PC-3 (cell line): ENCODE measurements around the gene ARL6IP4. TPM values are rescaled to one million over a fixed set of nuclear protein-coding genes. Genes with fewer than 3 reads are reported as not detected.

Experiments used
- ATAC-seq: fragments of 200-7000 bp; cut with Tn5 transposase; 2 replicates; pipeline ENCODE4 v1.9.1; 2020; ENCODE audit warnings: mild to moderate bottlenecking, moderate library complexity
- BruUV-seq: library from RNA; stranded (reverse); fragments of 400-500 nt; replicated peaks from 2 replicates; lab custom pipeline; 2021; lab: Mats Ljungman, UMichigan
- CTCF ChIA-PET: fragments of 300-600 bp; sonication (Branson Sonifier 250); formaldehyde crosslinking; loops from one replicate; lab custom pipeline; 2022; ENCODE audit warnings: antibody characterized with exemption; lab: Charles Lee
- POLR2A ChIA-PET: fragments of 300-600 bp; sonication (Branson Sonifier 250); formaldehyde crosslinking; loops from one replicate; lab custom pipeline; 2022; ENCODE audit warnings: antibody characterized with exemption; ENCODE audit not compliant: unreplicated experiment; lab: Charles Lee
- DNase-seq: peaks from one replicate; pipeline ENCODE4 v3.0.0-alpha.2; 2015
- H2AFZ ChIP-seq: fragments of 300-600 bp; sonication (generic); 2 replicates; pipeline ENCODE4 v1.6.0; 2016; ENCODE audit warnings: antibody characterized with exemption, low read length
- H3F3A ChIP-seq: fragments of 300-600 bp; sonication (generic); one replicate; pipeline ENCODE4 v1.6.0; 2017; ENCODE audit warnings: antibody characterized with exemption, low read length, control low read depth, mild to moderate bottlenecking; ENCODE audit not compliant: unreplicated experiment
- H3K27ac ChIP-seq: fragments of 300-600 bp; sonication (generic); 2 replicates; pipeline ENCODE4 v1.5.1; 2016; ENCODE audit warnings: mild to moderate bottlenecking, low read length
- H3K27me3 ChIP-seq: fragments of 300-600 bp; sonication (generic); 2 replicates; pipeline ENCODE4 v1.6.1; 2016; ENCODE audit warnings: low read length, mixed read lengths
- H3K36me3 ChIP-seq: fragments of 300-600 bp; sonication (generic); 2 replicates; pipeline ENCODE4 v1.6.1; 2016; ENCODE audit warnings: low read depth, mixed run types, low read length, mixed read lengths
- H3K4me1 ChIP-seq: fragments of 300-600 bp; sonication (generic); 2 replicates; pipeline ENCODE4 v1.5.1; 2016; ENCODE audit warnings: low read length; ENCODE audit not compliant: insufficient read depth
- H3K4me2 ChIP-seq: fragments of 300-600 bp; sonication (generic); 2 replicates; pipeline ENCODE4 v1.6.0; 2016; ENCODE audit warnings: low read length
- H3K4me3 ChIP-seq: fragments of 300-600 bp; sonication (generic); 2 replicates; pipeline ENCODE4 v1.5.1; 2016; ENCODE audit warnings: mild to moderate bottlenecking, low read length, mixed read lengths
- H3K79me2 ChIP-seq: fragments of 300-600 bp; sonication (generic); 2 replicates; pipeline ENCODE4 v1.6.1; 2017; ENCODE audit warnings: low read length, mixed read lengths
- H3K9ac ChIP-seq: fragments of 300-600 bp; sonication (generic); 2 replicates; pipeline ENCODE4 v1.6.0; 2016; ENCODE audit warnings: mild to moderate bottlenecking, low read length
- H3K9me2 ChIP-seq: fragments of 300-600 bp; sonication (generic); replicated peaks from 2 replicates; pipeline ENCODE4 v1.6.1; 2016; ENCODE audit warnings: mixed run types, low read length, mixed read lengths
- H3K9me3 ChIP-seq: fragments of 300-600 bp; sonication (generic); 2 replicates; pipeline ENCODE4 v1.6.1; 2016; ENCODE audit warnings: low read length, mixed read lengths
- H4K20me1 ChIP-seq: fragments of 300-600 bp; sonication (generic); 2 replicates; pipeline ENCODE4 v1.6.1; 2016; ENCODE audit warnings: low read length, mixed read lengths
- CTCF ChIP-seq: fragments of 300-600 bp; sonication (generic); conservative IDR thresholded peaks from 2 replicates; pipeline ENCODE4 v1.5.1; 2017; ENCODE audit warnings: antibody characterized with exemption, low read depth, mild to moderate bottlenecking, low read length
- EZH2 ChIP-seq: fragments of 300-600 bp; sonication (generic); IDR thresholded peaks from one replicate; pipeline ENCODE4 v1.6.1; 2017; ENCODE audit warnings: antibody characterized with exemption, mild to moderate bottlenecking, low read length; ENCODE audit not compliant: unreplicated experiment
- EZH2phosphoT487 ChIP-seq: fragments of 300-600 bp; sonication (generic); IDR thresholded peaks from 2 replicates; pipeline ENCODE4 v1.6.1; 2018; ENCODE audit warnings: mild to moderate bottlenecking, antibody characterized with exemption, low read length, borderline replicate concordance
- intact Hi-C: fragments of 100-400 bp; cut with micrococcal nuclease; formaldehyde crosslinking; loops from 2 replicates; pipeline ENCODE4 v1.9.0; 2023
- total RNA-seq: library from RNA; depleted of rRNA; stranded (reverse); fragments of >200 nt; gene quantifications from 2 replicates; pipeline ENCODE4 v1.2.3, GENCODE V29; 2014

Gene ARL6IP4
- total RNA-seq, 1 experiment from 2014 or later = 363 TPM

- ATAC-seq (no peak), DNase-seq (no peak)
- Histone ChIP-seq H2AFZ (no peak overlapping the region), H3F3A (no peaks in the 10 kb centered on the region), H3K4me3 (no peak overlapping the region), H3K4me2 (no peak overlapping the region), H4K20me1 (no peaks in the 10 kb centered on the region), H3K27ac (no peak overlapping the region), H3K9ac (no peak overlapping the region), H3K79me2 (peaks cover 5% of the 10 kb centered on the region; the same call in 1 of the 2 replicates), H3K9me3 (no peaks in the 10 kb centered on the region), H3K27me3 (no peaks in the 10 kb centered on the region), H3K36me3 (no peaks in the 10 kb centered on the region), H3K4me1 (peaks cover 47% of the 10 kb centered on the region), H3K9me2 (no peaks in the 10 kb centered on the region)
- ChIA-PET CTCF (interaction anchor here (1.0 kb wide), 1 partner anchor 89 kb away, joined by 4 read pairs; no protein-coding TSS in a partner anchor), POLR2A (no interaction called here)
- BruUV-seq = no TSS peak
- intact Hi-C loops = no loop called here
- TF ChIP-seq CTCF (no peak), EZH2 (no peak), EZH2phosphoT487 (no peak)
Observed at GRCh38 chr12:122949405-122949804, 31.1 kb upstream of the ARL6IP4 start.

DNA sequence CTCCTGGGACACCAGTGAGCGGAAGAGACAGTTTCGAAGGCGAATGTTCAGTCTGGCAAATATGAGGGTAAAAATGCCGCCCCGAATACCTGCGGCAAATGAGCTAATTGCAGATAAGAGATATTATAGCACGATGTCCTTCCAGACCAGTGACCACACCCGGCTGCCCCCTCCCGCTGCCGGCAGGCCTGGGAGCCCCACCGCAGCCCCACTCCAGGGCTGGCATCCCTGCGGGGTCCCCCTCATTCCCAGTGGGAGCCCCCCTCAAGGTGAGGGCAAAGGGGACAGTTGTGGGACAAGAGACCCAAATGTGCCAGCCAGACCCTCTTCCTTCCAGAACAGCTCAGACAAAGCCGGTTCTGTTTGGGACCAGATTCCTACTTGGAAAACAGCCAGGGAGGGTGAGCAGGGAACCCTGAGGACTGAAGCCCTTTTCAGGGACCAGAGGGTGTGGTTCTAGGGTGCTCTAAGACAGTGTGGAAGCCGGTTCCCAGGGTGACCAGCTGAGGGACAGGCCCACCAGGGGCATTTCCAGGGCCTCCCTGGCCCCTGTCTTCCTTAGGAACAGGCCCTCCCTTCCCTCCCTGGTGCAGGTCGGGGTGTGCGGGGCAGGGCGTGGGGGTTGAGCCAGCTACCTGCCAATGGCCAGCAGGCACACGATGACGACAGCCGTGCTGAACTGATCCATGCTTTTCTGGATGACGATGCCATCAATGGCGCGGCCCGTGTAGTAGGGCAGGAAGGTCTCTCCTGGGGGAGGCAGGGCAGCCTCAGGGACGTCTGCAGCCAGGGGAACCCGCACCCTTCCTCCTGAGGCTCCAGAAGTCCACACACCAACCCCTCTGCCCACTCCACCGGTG is 30.4 kb upstream of the ARL6IP4 start:
- TF ChIP-seq EZH2phosphoT487 (no peak), EZH2 (no peak), CTCF (no peak)
- H3K27ac ChIP-seq = no peak overlapping the region
- H2AFZ ChIP-seq = no peak overlapping the region
- no peaks in the 10 kb centered on the region for H3K27me3 ChIP-seq
- no peaks in the 10 kb centered on the region for H4K20me1 ChIP-seq
- DNase-seq (no peak), ATAC-seq (no peak)
- ChIA-PET CTCF (interaction anchor here (0.6 to 1.0 kb wide), 2 partner anchors 46 to 89 kb away, joined by 4 read pairs; no protein-coding TSS in a partner anchor), POLR2A (no interaction called here)
- H3K9ac ChIP-seq = no peak overlapping the region
- no peaks in the 10 kb centered on the region for H3K9me2 ChIP-seq
- H3K4me1 ChIP-seq = peaks cover 40% of the 10 kb centered on the region
- H3F3A ChIP-seq = no peaks in the 10 kb centered on the region
- no peaks in the 10 kb centered on the region for H3K9me3 ChIP-seq
- intact Hi-C loops = loop anchor here (10.0 kb wide), 1 partner anchor 315 kb away; no protein-coding TSS in a partner anchor
- no peak overlapping the region for H3K4me2 ChIP-seq
- no peak overlapping the region for H3K4me3 ChIP-seq
- no TSS peak for BruUV-seq
- peaks cover 5% of the 10 kb centered on the region; the same call in 1 of the 2 replicates for H3K79me2 ChIP-seq
- no peaks in the 10 kb centered on the region for H3K36me3 ChIP-seq
